Gastroesophageal sphincter (tissue), 4 donors: ENCODE measurements around the gene RBM46. TPM values are rescaled to one million over a fixed set of nuclear protein-coding genes. Genes with fewer than 3 reads are reported as not detected.

Experiments used
- ATAC-seq: fragments of 150-250 bp; one replicate; pipeline ENCODE4 v1.9.1; 2016; ENCODE audit warnings: mild to moderate bottlenecking, moderate library complexity
- H3K27ac ChIP-seq, 4 donors: fragments of 200-600 bp; sonication (generic) in 3 of 4; 1 replicate in 3 of 4; 2 replicates in 1 of 4; pipeline ENCODE4 v1.5.1; 2016 to 2019
- H3K27me3 ChIP-seq: fragments of 200-600 bp; sonication (generic); one replicate; pipeline ENCODE4 v1.5.1; 2019
- H3K36me3 ChIP-seq, 2 donors: fragments of 200-600 bp; sonication (generic); one replicate each; pipeline ENCODE4 v1.5.1; 2019; ENCODE audit warnings: control low read depth in 1 of 2
- H3K4me1 ChIP-seq, 3 donors: fragments of 200-600 bp; sonication (generic); 1 replicate in 2 of 3; 2 replicates in 1 of 3; pipeline ENCODE4 v1.5.1; 2016 to 2019; ENCODE audit warnings: control low read depth in 2 of 3
- H3K4me3 ChIP-seq, 2 donors: fragments of 200-600 bp; sonication (generic); one replicate each; pipeline ENCODE4 v1.5.1; 2019; ENCODE audit warnings: mild to moderate bottlenecking in 1 of 2, moderate library complexity in 1 of 2
- H3K9me3 ChIP-seq, 3 donors: fragments of 200-600 bp; sonication (generic); one replicate each; pipeline ENCODE4 v1.5.1; 2017 to 2019; ENCODE audit warnings: control low read depth in 2 of 3
- EP300 ChIP-seq: sonication (generic); formaldehyde crosslinking; IDR thresholded peaks from one replicate; pipeline ENCODE4 v1.6.1; 2017; ENCODE audit warnings: antibody characterized with exemption, mild to moderate bottlenecking
- POLR2A ChIP-seq, 2 donors: fragments of 450-650 bp; IDR thresholded peaks; one replicate each; pipeline ENCODE4 v1.6.1; 2017; ENCODE audit warnings: antibody characterized with exemption in 2 of 2, mild to moderate bottlenecking in 2 of 2, moderate library complexity in 1 of 2
- POLR2AphosphoS5 ChIP-seq: sonication (generic); formaldehyde crosslinking; IDR thresholded peaks from one replicate; pipeline ENCODE4 v1.6.1; 2017; ENCODE audit warnings: antibody characterized with exemption
- WGBS, 2 donors: methylation state at CpG; one replicate each; pipeline ENCODE4 v1.1.5; 2018; ENCODE audit warnings: low coverage in 1 of 2; 5-methylcytosine and 5-hydroxymethylcytosine counted together
- total RNA-seq, 4 donors: library from RNA; depleted of rRNA; stranded (reverse); fragments of >200 nt; gene quantifications; one replicate each; pipeline ENCODE4 v1.1.0, GENCODE V29; 2016
- TF ChIP-seq, protein P1 (sequence below), 4 experiments: fragments of 200-600 bp in 2 of 4; fragments of 450-650 bp in 2 of 4; sonication (generic) in 1 of 4; IDR thresholded peaks; one replicate each; pipeline ENCODE4 v1.5.1; 2017 to 2019; ENCODE audit warnings: antibody characterized with exemption in 4 of 4, mild to moderate bottlenecking in 2 of 4, moderate library complexity in 2 of 4

The RBM46 gene, protein sequence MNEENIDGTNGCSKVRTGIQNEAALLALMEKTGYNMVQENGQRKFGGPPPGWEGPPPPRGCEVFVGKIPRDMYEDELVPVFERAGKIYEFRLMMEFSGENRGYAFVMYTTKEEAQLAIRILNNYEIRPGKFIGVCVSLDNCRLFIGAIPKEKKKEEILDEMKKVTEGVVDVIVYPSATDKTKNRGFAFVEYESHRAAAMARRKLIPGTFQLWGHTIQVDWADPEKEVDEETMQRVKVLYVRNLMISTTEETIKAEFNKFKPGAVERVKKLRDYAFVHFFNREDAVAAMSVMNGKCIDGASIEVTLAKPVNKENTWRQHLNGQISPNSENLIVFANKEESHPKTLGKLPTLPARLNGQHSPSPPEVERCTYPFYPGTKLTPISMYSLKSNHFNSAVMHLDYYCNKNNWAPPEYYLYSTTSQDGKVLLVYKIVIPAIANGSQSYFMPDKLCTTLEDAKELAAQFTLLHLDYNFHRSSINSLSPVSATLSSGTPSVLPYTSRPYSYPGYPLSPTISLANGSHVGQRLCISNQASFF
- under 1 TPM in 1 of 4 donors, not detected in 3; 0.08 TPM for total RNA-seq

DNA sequence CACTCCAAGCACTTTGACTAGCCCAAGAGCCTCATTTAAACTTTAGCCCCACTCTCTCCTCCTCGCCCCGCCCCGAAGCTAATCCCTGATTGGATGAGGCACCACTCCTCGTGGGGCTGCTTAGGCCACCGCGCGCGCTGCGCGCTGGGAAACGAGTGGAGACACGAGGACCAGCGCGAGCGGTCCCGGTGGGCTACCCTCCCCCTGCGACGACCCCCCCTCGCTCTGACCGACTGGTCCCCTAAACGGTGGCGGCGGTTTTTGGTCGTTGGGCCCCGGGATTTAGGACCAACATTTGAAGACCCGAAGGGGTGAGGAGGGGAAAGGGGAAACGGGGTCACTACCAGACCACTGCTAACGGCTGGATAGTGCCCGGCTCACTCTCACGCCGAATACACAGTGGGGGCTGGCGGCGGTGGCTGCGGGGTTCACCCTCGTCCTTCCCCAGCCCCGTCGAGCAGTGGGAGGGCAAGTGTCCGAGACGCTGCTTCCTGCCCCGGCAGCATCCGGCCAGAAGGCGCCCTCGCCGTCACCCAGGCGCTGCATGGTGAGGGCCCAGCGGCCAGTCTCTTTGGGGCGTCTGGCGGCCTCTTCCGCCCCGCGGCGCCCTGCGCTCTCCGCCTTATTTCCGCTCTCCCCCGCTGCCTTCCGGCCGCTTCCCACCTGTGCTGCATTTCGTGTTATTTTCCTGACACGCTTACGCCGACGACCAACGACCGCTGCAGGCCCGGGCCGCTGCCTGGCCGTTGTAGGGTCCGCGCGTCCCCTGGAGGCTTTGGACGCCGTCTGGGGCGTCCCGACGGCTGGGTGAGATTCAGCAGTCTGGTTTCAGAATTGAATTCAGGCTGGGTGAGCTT lies at the start of gene RBM46:
TSS of gene RBM46 (plus strand) at position 147 of the 857 bp plus-strand sequence. CDS start 15,481 bp downstream, outside the sequence.
- H3K27ac ChIP-seq, result no peak within 1 kb of the TSS
- no peak within 1 kb of the TSS for H3K4me3 ChIP-seq
- ATAC-seq, result no peak
- no peaks in the 10 kb centered on the region for H3K9me3 ChIP-seq
- no peak for TF ChIP-seq POLR2AphosphoS5
- TF ChIP-seq, protein P1, sequence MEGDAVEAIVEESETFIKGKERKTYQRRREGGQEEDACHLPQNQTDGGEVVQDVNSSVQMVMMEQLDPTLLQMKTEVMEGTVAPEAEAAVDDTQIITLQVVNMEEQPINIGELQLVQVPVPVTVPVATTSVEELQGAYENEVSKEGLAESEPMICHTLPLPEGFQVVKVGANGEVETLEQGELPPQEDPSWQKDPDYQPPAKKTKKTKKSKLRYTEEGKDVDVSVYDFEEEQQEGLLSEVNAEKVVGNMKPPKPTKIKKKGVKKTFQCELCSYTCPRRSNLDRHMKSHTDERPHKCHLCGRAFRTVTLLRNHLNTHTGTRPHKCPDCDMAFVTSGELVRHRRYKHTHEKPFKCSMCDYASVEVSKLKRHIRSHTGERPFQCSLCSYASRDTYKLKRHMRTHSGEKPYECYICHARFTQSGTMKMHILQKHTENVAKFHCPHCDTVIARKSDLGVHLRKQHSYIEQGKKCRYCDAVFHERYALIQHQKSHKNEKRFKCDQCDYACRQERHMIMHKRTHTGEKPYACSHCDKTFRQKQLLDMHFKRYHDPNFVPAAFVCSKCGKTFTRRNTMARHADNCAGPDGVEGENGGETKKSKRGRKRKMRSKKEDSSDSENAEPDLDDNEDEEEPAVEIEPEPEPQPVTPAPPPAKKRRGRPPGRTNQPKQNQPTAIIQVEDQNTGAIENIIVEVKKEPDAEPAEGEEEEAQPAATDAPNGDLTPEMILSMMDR (IDR thresholded peaks at IDR 0.05), result no peak
- no peaks in the 10 kb centered on the region for H3K36me3 ChIP-seq
- WGBS, 2 donors, result 54% methylated on average over 7 of the region's 76 CpGs; no CpG with 5 or more reads in 1 of the 2 donors
- H3K4me1 ChIP-seq, result no peaks in the 10 kb centered on the region
- peaks cover 21% of the 10 kb centered on the region for H3K27me3 ChIP-seq

DNA sequence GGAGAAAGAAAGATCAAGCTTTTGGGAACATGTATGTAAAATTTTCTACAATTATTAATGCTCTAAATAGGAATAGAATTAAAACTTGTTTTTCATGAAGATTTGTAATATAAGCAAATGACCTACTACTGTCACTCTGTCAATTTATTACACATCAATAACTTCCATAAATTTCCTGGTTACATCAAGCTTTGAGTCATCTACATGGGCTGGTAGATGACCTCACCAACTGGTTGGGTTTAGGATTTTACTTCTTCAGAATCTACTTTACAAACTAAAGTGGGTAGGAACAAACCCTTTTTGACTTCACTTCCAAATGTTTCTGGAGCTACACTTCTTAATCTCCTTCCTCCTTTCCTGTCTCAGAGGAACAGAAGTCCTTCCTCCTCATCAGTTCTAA lies 49.3 kb upstream of the RBM46 start:
- H3K27ac ChIP-seq, result no peak overlapping the region

DNA sequence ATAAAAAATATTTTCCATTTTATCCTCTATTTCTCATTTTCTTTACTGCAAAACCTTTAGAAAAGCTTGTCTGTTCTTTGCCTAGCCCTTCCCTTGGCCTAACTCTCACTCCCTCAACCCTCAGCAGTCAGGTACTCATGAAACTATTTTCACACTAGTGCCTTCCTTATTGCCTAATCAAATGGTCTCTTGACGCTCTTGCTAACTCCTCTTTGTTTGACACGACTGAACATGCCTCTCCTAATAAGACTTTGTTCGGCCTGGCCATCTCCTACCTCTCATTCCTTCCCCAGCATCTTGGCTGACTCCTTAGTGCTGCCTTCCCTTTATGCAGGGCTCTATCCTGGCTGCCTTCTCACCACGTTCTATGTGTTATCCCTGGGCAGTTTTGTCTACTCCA lies 48.4 kb upstream of the RBM46 start:
- no peak for ATAC-seq
- Histone ChIP-seq H3K4me3 (no peak overlapping the region), H3K36me3 (no peaks in the 10 kb centered on the region), H3K27ac (no peak overlapping the region), H3K4me1 (no peaks in the 10 kb centered on the region), H3K27me3 (peaks cover 4% of the 10 kb centered on the region), H3K9me3 (no peaks in the 10 kb centered on the region)
- TF ChIP-seq EP300 (no peak), POLR2AphosphoS5 (no peak), POLR2A (IDR thresholded peaks at IDR 0.05) (no peak)
- TF ChIP-seq, protein P1 (IDR thresholded peaks at IDR 0.05), result no peak
- WGBS, 2 donors, result 90 to 97% methylated on average over 4 of the region's 4 CpGs

More for the DNA sequence above, 49.3 kb upstream of the RBM46 start:
- Histone ChIP-seq H3K4me3 (no peak overlapping the region), H3K36me3 (no peaks in the 10 kb centered on the region), H3K4me1 (no peaks in the 10 kb centered on the region), H3K27me3 (peaks cover 4% of the 10 kb centered on the region), H3K9me3 (no peaks in the 10 kb centered on the region)
- no peak for ATAC-seq
- TF ChIP-seq EP300 (no peak), POLR2AphosphoS5 (no peak), POLR2A (IDR thresholded peaks at IDR 0.05) (no peak)
- TF ChIP-seq, protein P1 (IDR thresholded peaks at IDR 0.05), result no peak

DNA sequence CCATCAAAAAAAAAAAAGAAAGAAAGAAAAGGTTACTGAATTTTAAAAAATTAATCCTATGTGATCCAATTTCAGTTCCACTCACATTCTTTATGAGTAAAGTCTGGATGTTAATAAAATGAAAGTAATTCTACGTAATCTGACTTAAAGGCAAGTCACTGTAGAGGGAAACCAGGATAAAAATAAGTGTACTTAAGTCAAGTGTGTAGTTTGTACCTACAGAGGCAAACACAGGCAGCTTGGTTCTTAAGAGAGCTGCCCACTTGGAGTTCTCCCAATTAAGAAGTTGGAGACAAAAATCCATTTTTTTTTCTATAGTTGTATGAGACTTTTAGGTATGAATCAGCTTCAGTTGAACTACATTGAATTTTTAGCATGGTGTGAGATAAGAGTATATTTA lies 44.3 kb upstream of the RBM46 start:
- TF ChIP-seq EP300, result no peak
- TF ChIP-seq POLR2A (IDR thresholded peaks at IDR 0.05), result no peak
- TF ChIP-seq, protein P1 (IDR thresholded peaks at IDR 0.05), result no peak
- no peak for TF ChIP-seq POLR2AphosphoS5
- peaks cover 10% of the 10 kb centered on the region for H3K27me3 ChIP-seq
- no peak overlapping the region for H3K4me3 ChIP-seq
- peaks cover 0 to 17% (median 0%) of the 10 kb centered on the region in 3 donors for H3K4me1 ChIP-seq
- ATAC-seq, result no peak
- H3K36me3 ChIP-seq, result no peaks in the 10 kb centered on the region
- no peak overlapping the region for H3K27ac ChIP-seq
- 38 to 100% methylated on average over 1 of the region's 1 CpG for WGBS, 2 donors
- no peaks in the 10 kb centered on the region for H3K9me3 ChIP-seq
